Activated naive CD4-positive, alpha-beta T cell treated with anti-CD3 and anti-CD28 coated beads, Interleukin-2, amount 10 ng/mL, durations not matched to agents 7 days and 5 days (primary cell): ENCODE measurements around the gene ITGA1.

Source experiments
- CTCF ChIA-PET: fragments of 350-600 bp; sonication (Branson Sonifier 250); formaldehyde crosslinking; loops from one replicate; lab custom pipeline; 2021; ENCODE audit warnings: antibody characterized with exemption; lab: Charles Lee
- DNase-seq: peaks from one replicate; pipeline ENCODE4 v3.0.0-alpha.2; 2020
- H3K27ac Mint-ChIP-seq: one replicate; pipeline ENCODE4 v1.8.0; 2021; ENCODE audit warnings: mild to moderate bottlenecking, moderate library complexity, mixed read lengths
- H3K27me3 Mint-ChIP-seq: one replicate; pipeline ENCODE4 v1.8.0; 2021; ENCODE audit warnings: mild to moderate bottlenecking, mixed read lengths
- H3K36me3 Mint-ChIP-seq: one replicate; pipeline ENCODE4 v1.8.0; 2021; ENCODE audit warnings: mixed read lengths
- H3K4me1 Mint-ChIP-seq: one replicate; pipeline ENCODE4 v1.8.0; 2021; ENCODE audit warnings: mixed read lengths
- H3K4me3 Mint-ChIP-seq: one replicate; pipeline ENCODE4 v1.8.0; 2021; ENCODE audit warnings: mild to moderate bottlenecking, moderate library complexity, mixed read lengths
- H3K9me3 Mint-ChIP-seq: one replicate; pipeline ENCODE4 v1.8.0; 2021; ENCODE audit warnings: mixed read lengths

Gene ITGA1

GRCh38 chr5:52898961-52899680 lies 111.4 kb downstream of the ITGA1 start:
- Mint-ChIP-seq H3K27ac (no peak overlapping the region), H3K4me3 (no peak overlapping the region), H3K9me3 (peaks cover 3% of the 10 kb centered on the region), H3K27me3 (peaks cover 4% of the 10 kb centered on the region), H3K36me3 (no peaks in the 10 kb centered on the region), H3K4me1 (no peaks in the 10 kb centered on the region)
- no peak for DNase-seq
- CTCF ChIA-PET, result interaction anchor here (0.8 kb wide), 1 partner anchor 230 kb away, joined by 3 read pairs; no protein-coding TSS in a partner anchor

- Mint-ChIP-seq H3K27ac (no peak overlapping the region), H3K4me1 (no peaks in the 10 kb centered on the region), H3K9me3 (peaks cover 3% of the 10 kb centered on the region), H3K36me3 (no peaks in the 10 kb centered on the region), H3K4me3 (no peak overlapping the region), H3K27me3 (peaks cover 4% of the 10 kb centered on the region)
- no peak for DNase-seq
- CTCF ChIA-PET, result no interaction called here
These were observed 115.4 kb downstream of the ITGA1 start for GRCh38 chr5:52903142-52903541.

- no peak overlapping the region for H3K4me3 Mint-ChIP-seq
- peaks cover 4% of the 10 kb centered on the region for H3K27me3 Mint-ChIP-seq
- H3K36me3 Mint-ChIP-seq, result no peaks in the 10 kb centered on the region
- CTCF ChIA-PET, result no interaction called here
- DNase-seq, result no peak
- no peaks in the 10 kb centered on the region for H3K4me1 Mint-ChIP-seq
- H3K9me3 Mint-ChIP-seq, result peaks cover 1% of the 10 kb centered on the region
- H3K27ac Mint-ChIP-seq, result no peak overlapping the region
These were observed 118.6 kb downstream of the ITGA1 start for GRCh38 chr5:52906343-52906742.

GRCh38 chr5:52906845-52907244 lies 119.1 kb downstream of the ITGA1 start:
- H3K4me3 Mint-ChIP-seq, result no peak overlapping the region
- H3K27me3 Mint-ChIP-seq, result peaks cover 4% of the 10 kb centered on the region
- no peaks in the 10 kb centered on the region for H3K4me1 Mint-ChIP-seq
- DNase-seq, result no peak
- H3K36me3 Mint-ChIP-seq, result no peaks in the 10 kb centered on the region
- H3K27ac Mint-ChIP-seq, result no peak overlapping the region
- peaks cover 1% of the 10 kb centered on the region for H3K9me3 Mint-ChIP-seq
- CTCF ChIA-PET, result no interaction called here

- H3K4me3 Mint-ChIP-seq, result no peak overlapping the region
- H3K4me1 Mint-ChIP-seq, result no peaks in the 10 kb centered on the region
- DNase-seq, result no peak
- H3K27me3 Mint-ChIP-seq, result peaks cover 4% of the 10 kb centered on the region
- H3K9me3 Mint-ChIP-seq, result no peaks in the 10 kb centered on the region
- H3K36me3 Mint-ChIP-seq, result no peaks in the 10 kb centered on the region
- CTCF ChIA-PET, result interaction anchor here (1.4 kb wide), 1 partner anchor 216 kb away, joined by 8 read pairs; no protein-coding TSS in a partner anchor
- H3K27ac Mint-ChIP-seq, result no peak overlapping the region
These were observed 121.5 kb downstream of the ITGA1 start for GRCh38 chr5:52909192-52909591.

GRCh38 chr5:52910071-52910470 lies 122.4 kb downstream of the ITGA1 start:
- CTCF ChIA-PET, result no interaction called here
- Mint-ChIP-seq H3K9me3 (no peaks in the 10 kb centered on the region), H3K4me1 (no peaks in the 10 kb centered on the region), H3K36me3 (no peaks in the 10 kb centered on the region), H3K27ac (no peak overlapping the region), H3K4me3 (no peak overlapping the region), H3K27me3 (peaks cover 4% of the 10 kb centered on the region)
- DNase-seq, result no peak

GRCh38 chr5:52915176-52915875 lies 127.6 kb downstream of the ITGA1 start:
- no peak overlapping the region for H3K27ac Mint-ChIP-seq
- H3K27me3 Mint-ChIP-seq, result no peaks in the 10 kb centered on the region
- H3K9me3 Mint-ChIP-seq, result no peaks in the 10 kb centered on the region
- peak overlapping the region; percentile 33 for H3K4me3 Mint-ChIP-seq
- H3K36me3 Mint-ChIP-seq, result no peaks in the 10 kb centered on the region
- peak; percentile 51 for DNase-seq
- CTCF ChIA-PET, result interaction anchor here (0.5 to 3.3 kb wide), 19 partner anchors 10 to 560 kb away, joined by 3 to 36 read pairs (median 4); partner anchors contain the start of genes ITGA1 and PELO
- peaks cover 5% of the 10 kb centered on the region for H3K4me1 Mint-ChIP-seq

- Mint-ChIP-seq H3K4me1 (peaks cover 6% of the 10 kb centered on the region), H3K36me3 (no peaks in the 10 kb centered on the region), H3K4me3 (no peak overlapping the region), H3K27me3 (peaks cover 13% of the 10 kb centered on the region), H3K27ac (no peak overlapping the region), H3K9me3 (no peaks in the 10 kb centered on the region)
- CTCF ChIA-PET, result no interaction called here
- DNase-seq, result no peak
These were observed 133.2 kb downstream of the ITGA1 start for GRCh38 chr5:52920929-52921328.

GRCh38 chr5:52922384-52922783 lies 134.7 kb downstream of the ITGA1 start:
- no peaks in the 10 kb centered on the region for H3K36me3 Mint-ChIP-seq
- H3K4me3 Mint-ChIP-seq, result no peak overlapping the region
- H3K27me3 Mint-ChIP-seq, result peaks cover 13% of the 10 kb centered on the region
- H3K27ac Mint-ChIP-seq, result no peak overlapping the region
- no peak for DNase-seq
- H3K9me3 Mint-ChIP-seq, result no peaks in the 10 kb centered on the region
- CTCF ChIA-PET, result interaction anchor here (0.7 kb wide), 1 partner anchor 110 kb away, joined by 3 read pairs; no protein-coding TSS in a partner anchor
- H3K4me1 Mint-ChIP-seq, result peaks cover 6% of the 10 kb centered on the region

GRCh38 chr5:52924456-52924855 lies 136.7 kb downstream of the ITGA1 start:
- H3K27ac Mint-ChIP-seq, result no peak overlapping the region
- CTCF ChIA-PET, result interaction anchor here (1.0 kb wide), 1 partner anchor 9 kb away, joined by 3 read pairs; no protein-coding TSS in a partner anchor

GRCh38 chr5:52925001-52925400 lies 137.3 kb downstream of the ITGA1 start:
- peaks cover 13% of the 10 kb centered on the region for H3K27me3 Mint-ChIP-seq
- H3K4me3 Mint-ChIP-seq, result no peak overlapping the region
- CTCF ChIA-PET, result interaction anchor here (0.6 to 1.0 kb wide), 2 partner anchors 10 to 19 kb away, joined by 3 read pairs; no protein-coding TSS in a partner anchor
- no peaks in the 10 kb centered on the region for H3K36me3 Mint-ChIP-seq
- no peak for DNase-seq
- no peaks in the 10 kb centered on the region for H3K9me3 Mint-ChIP-seq
- H3K4me1 Mint-ChIP-seq, result peaks cover 9% of the 10 kb centered on the region
- no peak overlapping the region for H3K27ac Mint-ChIP-seq

More at GRCh38 chr5:52924456-52924855, 136.7 kb downstream of the ITGA1 start:
- DNase-seq, result no peak
- H3K4me1 Mint-ChIP-seq, result peaks cover 9% of the 10 kb centered on the region
- no peaks in the 10 kb centered on the region for H3K36me3 Mint-ChIP-seq
- no peak overlapping the region for H3K4me3 Mint-ChIP-seq
- H3K27me3 Mint-ChIP-seq, result peaks cover 13% of the 10 kb centered on the region
- no peaks in the 10 kb centered on the region for H3K9me3 Mint-ChIP-seq

GRCh38 chr5:52928689-52929088 lies 141.0 kb downstream of the ITGA1 start:
- H3K9me3 Mint-ChIP-seq, result no peaks in the 10 kb centered on the region
- H3K4me1 Mint-ChIP-seq, result peaks cover 9% of the 10 kb centered on the region
- H3K27ac Mint-ChIP-seq, result no peak overlapping the region
- H3K36me3 Mint-ChIP-seq, result no peaks in the 10 kb centered on the region
- no peak overlapping the region for H3K4me3 Mint-ChIP-seq
- DNase-seq, result no peak
- CTCF ChIA-PET, result no interaction called here
- peaks cover 9% of the 10 kb centered on the region for H3K27me3 Mint-ChIP-seq

- Mint-ChIP-seq H3K4me1 (no peaks in the 10 kb centered on the region), H3K36me3 (no peaks in the 10 kb centered on the region), H3K27me3 (peaks cover 10% of the 10 kb centered on the region), H3K27ac (no peak overlapping the region), H3K4me3 (no peak overlapping the region), H3K9me3 (no peaks in the 10 kb centered on the region)
- CTCF ChIA-PET, result no interaction called here
- DNase-seq, result no peak
These were observed 150.5 kb downstream of the ITGA1 start for GRCh38 chr5:52938226-52938625.

GRCh38 chr5:52943285-52943684 lies 155.6 kb downstream of the ITGA1 start:
- Mint-ChIP-seq H3K27ac (no peak overlapping the region), H3K4me3 (no peak overlapping the region), H3K36me3 (no peaks in the 10 kb centered on the region), H3K9me3 (no peaks in the 10 kb centered on the region), H3K4me1 (peaks cover 18% of the 10 kb centered on the region), H3K27me3 (peaks cover 11% of the 10 kb centered on the region)
- DNase-seq, result no peak
- CTCF ChIA-PET, result interaction anchor here (1.0 to 8.8 kb wide), 6 partner anchors 13 to 175 kb away, joined by 3 to 178 read pairs (median 4); no protein-coding TSS in a partner anchor
